Measurements from ENCODE around the gene NUBP2.
A peak's percentile ranks its signal among the peaks of the same experiment; 100 is the strongest.

The NUBP2 gene

DNA sequence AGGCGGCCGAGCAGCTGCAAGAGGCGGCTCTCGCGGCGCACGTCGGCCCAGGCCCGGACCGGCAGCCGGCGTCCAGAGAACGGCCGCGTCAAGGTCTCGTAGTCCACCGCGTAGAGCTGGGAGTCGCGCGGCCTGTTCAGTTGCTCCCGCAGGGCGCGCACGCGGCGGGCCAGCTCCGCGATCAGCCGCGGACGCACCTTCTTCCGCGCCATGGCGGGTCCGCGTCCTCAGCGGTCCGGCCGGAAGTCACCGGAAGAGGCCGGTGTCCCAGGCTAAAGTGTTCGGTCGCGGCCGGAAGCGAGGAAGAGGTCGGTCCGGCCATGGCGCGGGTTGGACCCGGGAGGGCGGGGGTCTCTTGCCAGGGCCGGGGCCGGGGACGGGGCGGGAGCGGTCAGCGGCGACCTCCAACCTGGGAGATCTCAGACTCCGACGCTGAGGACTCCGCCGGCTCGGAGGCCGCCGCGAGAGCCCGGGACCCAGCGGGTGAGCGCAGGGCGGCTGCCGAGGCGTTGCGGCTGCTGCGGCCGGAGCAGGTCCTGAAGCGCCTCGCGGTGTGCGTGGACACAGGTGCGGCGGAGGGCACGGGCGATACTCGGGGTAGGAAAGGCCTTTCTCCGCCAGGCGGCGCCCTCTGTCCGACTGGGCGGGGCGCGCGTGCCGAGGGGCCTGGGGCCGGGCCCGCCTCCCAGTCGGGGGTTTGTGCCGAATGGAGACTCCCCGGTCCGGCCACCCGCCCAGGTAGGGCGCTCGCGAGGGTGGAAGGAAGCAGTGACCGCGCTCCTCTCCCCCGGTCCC is 9.7 kb upstream of the NUBP2 start, which contains the start of gene MRPS34:
MRPS34 (minus strand) TSS at position 227 of the 795 bp plus-strand sequence; CDS start at position 212, 15 bp downstream.
- DNase-seq = peak; percentile 78 to 80

DNA sequence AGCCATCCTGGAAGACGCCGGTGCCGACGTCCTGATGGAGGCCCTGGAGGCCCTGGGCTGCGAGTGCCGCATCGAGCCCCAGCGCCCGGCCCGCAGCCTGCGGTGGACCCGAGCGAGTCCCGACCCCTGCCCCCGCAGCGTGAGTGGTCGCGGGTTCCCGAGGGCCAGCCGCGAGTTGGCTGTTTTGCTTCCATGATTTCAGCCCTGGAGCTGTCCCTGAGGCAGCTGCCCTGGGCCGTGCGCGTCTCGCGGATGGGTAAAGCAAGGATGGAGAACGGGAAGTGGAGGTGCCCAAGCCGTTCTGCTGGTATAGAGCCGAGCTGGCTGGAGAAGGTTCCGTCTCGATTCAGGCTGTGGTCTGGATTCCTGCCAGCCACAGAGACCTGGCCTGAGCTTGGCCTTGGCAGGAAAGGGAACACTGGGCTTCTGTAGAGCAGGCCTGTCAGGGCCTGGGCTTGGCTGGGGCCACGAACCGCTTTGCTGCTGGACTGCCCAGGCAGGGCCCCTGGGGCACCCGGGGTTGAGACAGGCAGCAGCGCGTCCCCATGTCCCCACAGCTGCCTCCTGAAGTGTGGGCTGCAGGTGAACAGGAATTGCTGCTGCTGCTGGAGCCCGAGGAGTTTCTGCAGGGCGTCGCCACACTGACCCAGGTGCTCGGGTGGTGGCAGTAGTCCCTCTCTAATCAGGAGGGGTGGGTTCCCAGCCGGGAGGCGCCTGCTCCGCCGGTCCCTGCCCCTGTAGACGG is 8.9 kb upstream of the NUBP2 start:
- no peak for DNase-seq

DNA sequence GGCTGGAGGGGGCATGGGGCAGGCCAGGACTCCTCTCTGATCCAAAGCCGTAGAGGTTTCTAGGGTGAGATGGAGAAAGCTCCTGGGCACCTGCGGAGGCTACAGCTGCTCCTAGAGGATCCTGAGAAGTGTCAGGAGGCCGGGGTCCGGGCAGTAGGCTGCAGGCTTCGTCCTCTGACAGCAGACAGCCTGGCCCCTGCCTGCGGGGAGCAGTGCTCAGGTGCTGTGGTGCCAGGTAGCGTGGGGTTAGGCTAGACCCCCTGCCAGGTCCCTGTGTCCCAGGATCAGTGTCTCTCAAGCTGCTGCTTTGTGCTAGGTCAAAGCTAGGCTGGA is 8.3 kb upstream of the NUBP2 start:
- no peak for DNase-seq

DNA sequence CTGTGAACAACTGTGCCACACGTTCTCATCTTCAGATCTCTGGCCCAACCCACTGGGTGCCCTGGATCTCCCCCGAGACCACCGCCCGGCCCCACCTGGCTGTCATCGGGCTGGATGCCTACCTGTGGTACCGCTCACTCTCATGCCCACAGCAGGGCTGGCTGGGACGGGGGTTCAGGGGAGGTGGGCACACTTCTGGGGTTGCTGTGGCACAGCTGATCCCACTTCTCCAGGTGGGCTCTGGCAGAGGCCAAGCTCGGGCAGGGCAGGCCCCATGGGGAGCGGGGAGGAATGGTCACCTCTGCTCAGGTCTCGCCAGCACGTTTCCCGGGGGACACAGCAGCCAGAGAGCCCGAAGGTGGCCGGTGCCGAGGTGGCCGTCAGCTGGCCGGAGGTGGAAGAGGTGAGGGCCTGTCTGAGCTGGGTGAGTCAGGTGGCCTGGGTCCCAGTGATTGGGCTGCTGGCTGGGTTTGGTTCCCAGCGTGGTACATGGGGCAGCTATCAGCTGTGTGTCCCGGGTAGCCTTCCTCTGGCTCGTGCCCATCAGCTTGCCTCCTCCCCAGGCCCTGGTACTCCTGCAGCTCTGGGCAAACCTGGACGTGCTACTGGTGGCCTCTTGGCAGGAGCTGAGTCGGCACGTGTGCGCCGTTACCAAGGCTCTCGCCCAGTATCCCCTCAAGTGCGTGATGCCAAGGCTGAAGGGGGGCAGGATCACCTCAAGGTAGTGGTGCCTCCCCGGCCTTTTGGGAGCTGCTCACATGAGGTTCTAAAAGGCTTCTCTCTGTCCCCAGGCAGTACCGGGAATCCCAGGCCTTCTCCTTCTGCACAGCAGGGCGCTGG is 7.5 kb upstream of the NUBP2 start:
- DNase-seq = no peak

DNA sequence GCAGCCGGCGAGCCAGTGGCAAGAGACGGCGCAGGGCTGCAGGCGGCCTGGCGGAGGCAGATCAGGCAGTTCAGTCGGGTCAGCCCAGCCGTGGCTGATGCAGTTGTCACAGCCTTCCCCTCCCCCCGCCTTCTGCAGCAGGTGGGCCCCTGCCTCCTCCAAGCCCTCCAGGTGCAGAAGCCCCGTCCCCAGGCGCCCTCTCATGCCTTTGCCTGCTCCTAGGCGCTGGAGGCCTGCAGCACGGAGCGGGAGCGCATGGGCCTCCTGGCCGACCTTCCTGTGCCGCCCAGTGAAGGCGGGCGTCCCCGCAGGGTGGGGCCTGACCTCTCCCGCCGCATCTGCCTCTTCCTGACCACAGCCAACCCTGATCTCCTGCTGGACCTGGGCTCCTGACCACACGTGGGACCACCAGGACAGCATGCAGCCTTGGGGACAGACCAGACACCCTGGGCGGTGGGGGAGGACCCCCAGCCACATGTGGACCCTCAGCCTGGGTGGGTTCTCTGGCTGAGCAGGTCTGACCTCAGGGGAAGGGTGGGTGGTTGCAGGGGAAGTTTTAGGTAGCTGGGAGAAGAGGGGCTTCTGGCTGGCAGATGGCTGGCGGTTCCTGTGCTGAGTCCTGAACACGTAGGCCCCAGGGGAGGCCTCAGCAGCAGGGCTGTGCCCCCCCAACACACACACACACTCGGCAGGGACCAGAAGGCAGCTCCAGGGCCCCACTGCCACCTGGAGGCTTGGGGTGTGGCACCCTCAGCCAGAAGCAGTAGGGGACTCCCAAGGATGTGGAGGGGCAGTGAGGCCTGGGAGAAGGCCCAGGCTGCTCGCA is 6.7 kb upstream of the NUBP2 start:
- DNase-seq = no peak

DNA sequence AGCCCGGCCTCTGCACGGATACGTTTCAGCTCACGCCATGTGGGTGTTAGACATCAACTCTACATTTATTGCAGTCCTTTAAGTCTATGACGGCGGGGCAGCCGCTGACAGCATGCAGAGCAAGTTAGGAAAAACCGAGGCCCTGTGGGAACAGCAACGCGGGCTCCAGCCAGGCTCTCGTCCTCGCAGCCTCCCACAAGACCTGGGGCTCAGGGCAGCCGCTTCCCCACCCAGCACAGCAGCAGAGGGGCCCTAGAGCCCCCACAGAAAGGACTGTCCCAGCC is 6.1 kb upstream of the NUBP2 start:
- DNase-seq = no peak

DNA sequence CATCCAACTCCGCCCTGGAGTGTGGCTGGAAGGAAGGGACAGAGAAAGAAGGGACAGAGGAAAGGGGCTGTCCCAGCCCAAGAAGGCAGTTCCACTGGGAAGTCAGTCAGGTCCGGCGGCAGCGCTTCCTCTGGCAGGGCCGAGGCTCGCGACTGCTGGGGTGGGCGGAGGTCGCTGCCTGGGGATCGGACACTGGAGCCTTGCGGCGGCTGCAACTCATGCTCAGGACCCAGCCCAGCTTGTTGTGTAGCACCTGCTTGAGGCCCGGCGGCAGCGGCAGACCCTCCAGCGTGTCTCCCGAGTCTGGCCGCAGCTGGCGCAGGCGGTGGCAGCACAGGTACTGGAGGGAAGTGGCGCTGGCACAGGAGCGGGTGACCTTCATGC is 5.8 kb upstream of the NUBP2 start:
- DNase-seq = no peak

DNA sequence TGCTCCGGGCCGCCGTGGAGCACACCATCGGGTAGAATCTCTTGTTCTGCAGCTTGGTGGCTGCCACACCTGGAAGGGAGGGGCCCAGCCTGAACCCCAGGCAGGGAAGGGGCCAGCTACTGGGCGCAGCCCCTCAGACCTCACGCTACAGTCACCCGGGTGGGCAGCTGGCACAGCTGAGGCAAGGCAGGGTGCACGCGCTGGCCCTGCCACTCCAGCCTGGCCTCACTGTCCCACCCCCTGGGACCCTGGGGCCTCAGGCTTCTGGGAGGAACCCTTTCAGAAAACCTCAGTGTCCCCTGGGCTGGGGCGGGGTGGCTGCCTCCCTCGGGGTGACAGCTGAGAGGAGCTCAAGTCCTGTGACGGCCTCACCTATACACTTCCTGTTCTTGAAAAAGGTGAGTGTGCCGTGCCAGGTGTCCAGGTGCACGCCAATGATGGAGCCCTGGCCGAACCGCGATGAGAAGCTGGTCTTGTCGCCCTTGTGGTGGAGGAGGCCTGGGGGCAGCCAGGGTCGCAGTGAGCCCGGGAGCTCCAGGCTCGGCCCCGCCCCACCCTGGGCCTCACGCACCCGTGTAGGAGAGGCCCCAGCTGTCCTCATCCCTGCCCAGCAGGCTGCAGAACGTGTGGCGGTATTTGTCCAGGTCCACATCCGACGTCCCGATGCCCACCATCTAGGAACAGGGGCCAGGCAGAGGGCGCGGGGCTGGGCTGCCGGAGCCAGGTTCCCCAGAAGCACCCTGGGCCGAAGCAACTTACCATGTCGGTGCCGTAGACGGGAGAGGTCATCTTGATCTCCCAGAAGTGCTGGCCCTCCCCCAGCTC is 5.2 kb upstream of the NUBP2 start:
- no peak for DNase-seq

DNA sequence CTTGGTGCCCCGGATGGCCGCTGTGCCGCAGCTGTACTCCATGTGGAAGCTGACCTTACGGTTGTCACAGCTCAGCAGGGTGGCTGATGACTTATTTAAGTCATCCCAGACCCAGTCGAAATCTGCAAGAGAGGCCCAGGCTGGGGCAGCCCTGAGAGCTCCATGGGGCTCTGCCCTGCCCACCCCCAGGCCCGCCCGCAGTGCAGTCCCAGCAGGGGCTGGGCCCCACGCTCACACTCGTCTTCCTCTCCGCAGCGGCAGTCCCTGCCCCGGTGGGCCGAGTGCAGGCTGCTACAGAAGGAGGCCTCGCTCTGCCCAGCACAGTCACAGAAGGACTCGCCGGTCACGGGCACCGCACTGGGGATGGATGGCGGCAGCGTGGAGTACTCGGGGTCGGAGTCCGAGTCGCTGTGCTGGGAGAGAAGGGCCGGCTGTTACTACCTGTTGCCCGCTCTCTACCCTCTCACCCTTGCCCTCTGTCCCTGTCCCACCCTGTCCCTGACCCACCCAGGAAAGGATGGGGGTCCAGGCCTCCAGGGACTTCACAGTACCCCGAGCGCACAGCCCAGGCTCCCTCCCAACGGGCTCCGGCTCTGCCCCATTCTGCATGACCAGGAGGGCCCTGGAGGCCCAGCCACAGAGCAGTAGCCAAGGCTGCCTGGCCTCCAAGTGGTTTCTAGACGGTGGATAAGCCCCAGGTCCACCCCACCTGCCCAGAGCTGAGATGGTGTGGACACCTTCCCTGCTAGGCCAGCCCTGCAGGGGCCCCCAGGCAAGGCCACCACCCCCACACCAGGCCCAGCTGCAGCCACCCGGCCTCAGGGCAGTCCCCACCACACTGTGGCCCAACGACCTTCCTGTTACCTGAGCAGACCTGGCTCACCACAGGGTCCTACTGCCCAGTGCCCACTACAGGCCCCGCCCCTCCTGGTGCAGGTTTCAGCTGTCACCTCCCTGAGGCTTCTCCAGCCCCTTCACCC is 4.3 kb upstream of the NUBP2 start:
- DNase-seq = no peak

DNA sequence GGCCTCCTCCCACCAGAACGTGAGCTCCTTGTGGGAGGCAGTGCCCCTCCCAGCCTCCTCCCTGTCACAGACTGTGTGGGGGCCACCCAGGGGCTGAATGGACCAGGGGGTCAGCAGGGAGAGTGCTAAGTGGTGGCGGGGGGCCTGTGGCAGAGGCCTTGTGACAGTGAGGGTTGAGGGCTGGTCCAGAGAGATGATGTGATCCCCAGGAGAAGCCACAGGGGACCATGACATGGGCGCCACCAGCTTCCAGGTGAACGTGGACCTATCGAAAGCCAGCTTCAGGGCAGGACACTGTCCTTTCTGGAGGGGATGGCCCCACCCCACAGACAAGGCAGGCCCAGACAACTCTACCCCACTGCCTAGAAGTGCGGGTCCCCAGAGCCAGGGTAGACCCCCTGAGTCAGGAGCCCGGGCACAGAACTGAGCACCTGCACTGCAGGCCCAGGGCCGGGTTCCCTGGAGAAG is 3.5 kb upstream of the NUBP2 start:
- DNase-seq = no peak

DNA sequence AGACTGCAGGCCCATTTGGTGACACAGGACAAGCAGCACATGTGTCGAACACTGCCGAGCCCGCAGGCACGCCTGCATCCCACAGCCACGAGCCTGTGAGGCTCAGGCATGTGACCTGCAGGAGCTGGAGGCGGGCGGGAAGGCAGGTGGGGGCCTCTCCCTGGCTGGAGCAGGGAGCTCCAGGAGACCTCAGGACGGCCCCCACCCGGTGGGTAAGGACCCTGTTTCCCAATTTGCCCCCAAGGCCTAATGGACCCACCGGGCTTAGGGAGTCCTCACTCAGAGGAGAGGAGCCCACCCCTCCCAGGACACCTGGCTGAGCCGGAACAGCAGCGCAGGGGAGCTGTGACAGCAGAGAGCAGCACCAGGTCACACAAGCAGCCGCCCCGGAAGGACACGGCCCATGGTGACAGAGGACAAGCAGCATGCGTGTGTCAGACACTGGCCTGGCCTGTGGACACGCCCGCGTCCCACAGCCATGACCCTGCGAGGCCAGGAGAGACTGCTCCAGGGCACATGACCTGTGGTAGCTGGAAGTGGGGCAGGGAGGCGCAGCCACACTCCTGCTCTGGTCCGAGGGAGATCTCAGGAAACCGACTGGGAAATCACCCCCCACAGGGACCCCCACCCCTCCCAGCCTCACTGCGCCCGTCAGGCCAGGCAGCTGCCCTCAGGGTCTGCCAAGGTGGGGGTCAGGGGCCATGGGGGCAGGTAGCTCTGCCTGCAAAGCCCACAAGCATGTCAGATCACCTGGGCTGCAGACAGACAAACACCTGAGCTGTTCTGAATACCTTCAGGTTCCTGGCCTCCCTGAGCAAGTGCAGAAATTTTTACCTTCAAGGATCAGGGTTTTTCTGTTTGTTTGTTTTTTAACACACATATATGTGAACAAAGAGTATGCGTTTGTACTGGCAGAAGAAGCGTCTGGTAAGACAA is 2.8 kb upstream of the NUBP2 start:
- DNase-seq = no peak

DNA sequence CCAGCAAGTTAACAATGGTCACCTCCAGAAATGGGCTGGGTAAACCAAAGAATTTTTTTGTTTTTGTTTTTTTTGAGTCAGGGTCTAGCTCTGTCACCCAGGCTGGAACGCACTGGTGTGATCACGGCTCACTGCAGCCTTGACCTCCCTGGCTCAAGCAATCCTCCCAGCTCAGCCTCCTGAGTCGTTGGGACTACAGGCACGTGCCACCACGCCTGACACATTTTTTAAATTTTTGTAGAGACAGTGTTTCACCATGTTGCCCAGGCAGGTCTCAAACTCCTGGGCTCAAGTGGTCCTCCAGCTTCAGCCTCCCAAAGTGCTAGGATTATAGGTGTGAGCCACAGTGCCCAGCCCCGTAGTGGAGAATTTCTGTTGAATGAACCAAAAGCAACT is 2.1 kb upstream of the NUBP2 start:
- no peak for DNase-seq

DNA sequence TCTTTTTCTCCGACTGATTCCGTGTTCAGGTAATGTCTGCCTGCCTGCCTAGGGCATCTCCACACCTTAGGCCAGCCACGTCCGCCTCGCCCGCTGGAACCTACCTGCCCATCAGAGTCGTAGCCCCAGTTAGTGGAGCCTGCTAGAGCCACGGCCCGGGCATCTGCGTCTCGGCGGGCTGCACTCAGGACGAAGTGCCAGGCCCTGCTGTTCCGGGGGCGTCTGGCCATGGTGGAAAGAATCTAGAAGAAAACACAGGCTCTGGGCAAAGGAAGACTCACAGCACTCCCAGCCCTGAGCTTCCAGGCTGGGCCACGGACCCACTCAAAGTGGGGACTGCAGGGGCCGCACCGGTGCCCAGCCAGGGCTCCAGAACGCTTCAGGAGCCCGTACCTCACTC is 1.5 kb upstream of the NUBP2 start:
- no peak for DNase-seq

DNA sequence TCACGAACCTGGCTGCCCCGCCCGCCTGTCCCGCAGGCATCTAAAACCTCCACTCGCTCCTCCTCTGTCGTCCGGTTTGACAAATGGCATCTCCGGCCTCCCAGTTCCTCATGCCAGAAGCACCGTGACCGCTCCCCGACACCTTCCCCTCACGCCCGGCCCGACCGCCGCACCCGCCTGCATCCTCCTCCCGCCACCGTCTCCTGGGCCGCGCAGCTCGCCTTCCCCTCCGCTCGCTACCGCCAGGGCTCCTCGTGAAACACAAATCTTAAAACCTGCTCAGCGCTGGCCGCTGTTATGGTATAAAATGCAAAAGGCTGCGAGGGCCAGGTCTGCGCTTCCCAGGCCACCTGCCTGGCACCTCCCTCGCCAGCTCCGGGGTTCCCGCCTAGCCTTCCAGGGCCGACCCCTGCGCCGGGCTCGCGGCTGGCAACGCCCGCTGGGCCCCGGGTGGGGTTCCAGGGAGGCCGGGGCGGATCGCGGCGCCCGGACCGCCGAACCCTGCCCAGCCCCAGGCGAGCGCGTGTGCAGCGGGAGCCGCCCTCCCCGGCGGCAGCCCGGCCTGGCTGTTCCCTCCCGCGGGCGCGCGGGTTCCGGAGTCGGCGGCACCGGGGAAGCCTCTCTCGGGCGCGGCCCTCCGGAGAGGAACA is 877 bp upstream of the NUBP2 start:
- peak in 1 of 2 donors; percentile 22 for DNase-seq

DNA sequence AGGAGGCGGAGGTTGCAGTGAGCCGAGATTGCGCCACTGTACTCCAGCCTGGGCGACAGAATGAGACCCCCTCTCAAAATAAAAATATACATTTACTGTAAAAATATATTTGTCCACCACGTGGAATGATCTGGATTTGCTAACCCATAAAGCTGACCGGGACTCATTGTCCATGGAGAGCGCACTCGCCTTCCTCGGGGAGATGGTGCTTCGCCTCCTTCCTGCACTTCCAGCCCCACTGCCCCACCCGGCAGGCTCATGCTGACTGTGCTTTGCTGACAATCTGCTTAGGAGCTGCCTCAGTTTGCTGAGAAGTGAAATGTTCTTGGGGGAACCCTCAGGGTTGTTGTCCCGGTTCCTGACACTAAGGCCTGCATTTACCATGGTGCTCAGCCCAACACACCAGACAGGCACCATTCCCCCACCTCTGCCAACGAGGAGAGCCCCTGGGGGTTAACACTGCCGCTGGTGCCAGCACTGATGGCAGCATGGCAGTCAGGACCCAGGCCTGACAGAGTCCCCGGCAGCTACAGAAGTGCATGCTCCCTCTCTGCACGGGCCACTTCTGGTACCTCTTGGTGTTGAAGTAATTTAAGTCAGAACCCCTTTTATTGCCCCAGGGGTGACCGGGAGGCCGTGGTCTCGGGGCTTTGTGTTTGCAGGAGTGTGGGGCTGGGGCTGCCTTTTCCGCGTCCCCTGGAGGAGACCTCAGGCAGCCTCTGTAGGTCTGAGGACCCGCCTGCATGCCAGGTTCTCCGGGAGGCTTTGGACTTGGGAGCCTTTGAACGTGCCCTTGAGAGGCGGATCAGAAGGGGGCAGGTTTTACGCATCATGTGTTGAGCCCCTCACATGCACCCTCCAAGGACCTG is 2.5 kb downstream of the NUBP2 start:
- DNase-seq = no peak

DNA sequence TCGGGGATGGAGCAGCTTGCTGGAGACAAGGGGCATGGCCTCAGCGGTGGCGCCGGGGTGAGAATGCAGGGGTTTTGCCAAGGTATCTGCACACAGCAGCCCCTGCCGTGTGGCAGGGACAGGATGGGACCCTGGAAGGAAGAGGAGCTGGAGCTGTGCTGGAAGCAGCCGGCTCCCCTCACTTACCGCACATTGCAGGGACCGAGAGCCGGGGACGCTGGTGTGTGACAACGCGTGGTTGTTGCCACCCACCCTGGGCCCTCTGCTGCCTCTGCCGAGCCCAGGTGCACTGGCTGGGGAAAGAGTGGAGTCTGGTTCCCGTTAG is 3.0 kb downstream of the NUBP2 start:
- DNase-seq = no peak

DNA sequence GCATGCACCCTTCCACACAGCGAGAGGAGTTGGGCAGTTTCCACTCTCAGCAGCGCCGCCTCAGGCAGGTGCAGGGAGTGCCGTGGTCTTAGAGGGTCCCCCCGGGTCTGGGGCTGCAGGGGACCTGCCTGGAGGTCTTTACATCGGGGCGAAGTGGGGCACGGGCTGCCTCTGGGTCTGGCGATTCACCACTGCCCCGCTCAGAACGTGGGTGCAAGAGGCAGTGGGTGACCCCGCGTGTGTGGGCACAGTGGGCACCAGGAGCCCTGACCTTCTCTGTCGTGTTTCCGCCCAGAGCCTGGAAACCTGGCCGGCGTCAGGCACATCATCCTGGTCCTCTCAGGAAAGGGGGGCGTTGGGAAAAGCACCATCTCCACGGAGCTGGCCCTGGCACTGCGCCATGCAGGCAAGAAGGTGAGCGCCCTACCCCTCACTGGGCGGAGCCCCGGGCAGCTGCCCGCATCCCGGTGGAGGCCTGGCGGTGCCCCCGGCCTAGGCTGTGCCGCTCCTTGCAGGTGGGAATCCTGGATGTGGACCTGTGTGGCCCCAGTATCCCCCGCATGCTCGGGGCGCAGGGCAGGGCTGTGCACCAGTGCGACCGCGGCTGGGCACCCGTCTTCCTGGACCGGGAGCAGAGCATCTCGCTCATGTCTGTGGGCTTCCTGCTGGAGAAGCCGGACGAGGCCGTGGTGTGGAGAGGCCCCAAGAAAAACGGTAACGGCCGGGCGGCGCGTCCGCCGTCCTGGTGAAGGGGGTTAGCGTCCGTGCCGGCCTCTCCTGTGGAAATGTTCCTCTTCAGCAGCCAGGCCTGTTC is 3.7 kb downstream of the NUBP2 start:
- DNase-seq = no peak

Measured in stimulated activated CD4-positive, alpha-beta T cell treated with anti-CD3 and anti-CD28 coated beads, Interleukin-2, amount 100 ng/mL, for 48 hours (primary cell).